ENCODE measurements around the gene LRRC27. TPM values are rescaled to one million over a fixed set of nuclear protein-coding genes. Genes with fewer than 3 reads are reported as not detected.

LRRC27 gene
- total and polyA plus RNA-seq, 2 donors (not counting 1 experiment from before 2014, with no cell fraction given): 23.6 to 25.6 TPM

GRCh38 chr10:132418527-132419416 is 86.8 kb downstream of the LRRC27 start:
- ChIA-PET POLR2A (interaction anchor here (0.8 to 1.3 kb wide), 3 partner anchors 21 to 33 kb away, joined by 3 to 5 read pairs (median 3); no protein-coding TSS in a partner anchor), CTCF (interaction anchor here (1.3 kb wide), 2 partner anchors 21 to 28 kb away, joined by 6 to 7 read pairs; partner anchors contain the start of gene PWWP2B)
- Mint-ChIP-seq H3K4me3 (peak overlapping the region; percentile 71), H3K4me1 (peaks cover 73% of the 10 kb centered on the region), H3K9me3 (ENCODE audit: insufficient read depth) (no peaks in the 10 kb centered on the region), H3K27ac (peak overlapping the region; percentile 93), H3K27me3 (no peaks in the 10 kb centered on the region)
- TF ChIP-seq CTCF (IDR thresholded peaks at IDR 0.05) (no peak), EZH2 (IDR thresholded peaks at IDR 0.05; ENCODE audit: borderline replicate concordance, insufficient read depth, low read depth, low read length, poor library complexity, severe bottlenecking) (no peak)
- Histone ChIP-seq H3K9me3 (ENCODE audit: control extremely low read depth in 1 of 3, control insufficient read depth in 2 of 3, insufficient read depth in 1 of 3, low read length in 2 of 3) (no peaks in the 10 kb centered on the region), H2AFZ (ENCODE audit: insufficient read depth, low read depth, low read length, poor library complexity, severe bottlenecking) (no peak overlapping the region), H3K79me2 (ENCODE audit: control insufficient read depth, insufficient read depth, low read length) (peaks cover 37% of the 10 kb centered on the region), H3K36me3 (replicated peaks in 1 of 2; ENCODE audit: control extremely low read depth in 1 of 2, control insufficient read depth in 1 of 2, extremely low read depth in 1 of 2, insufficient read depth in 2 of 2, low read length in 1 of 2) (peaks cover 0 to 11% of the 10 kb centered on the region in 2 experiments), H3K4me1 (ENCODE audit: control insufficient read depth in 2 of 2, insufficient read depth in 2 of 2, low read length in 2 of 2) (peaks cover 71 to 83% of the 10 kb centered on the region in 2 donors), H4K20me1 (ENCODE audit: control insufficient read depth, insufficient read depth, low read length, poor library complexity, severe bottlenecking) (no peaks in the 10 kb centered on the region), H3K27ac (ENCODE audit: low read length in 2 of 2) (peak overlapping the region; percentile 82 to 99), H3K9ac (ENCODE audit: low read length) (peak overlapping the region; percentile 18), H3K27me3 (replicated peaks in 1 of 4; ENCODE audit: control extremely low read depth in 1 of 4, control insufficient read depth in 3 of 4, insufficient read depth in 4 of 4, low read length in 3 of 4) (no peaks in the 10 kb centered on the region), H3K4me3 (ENCODE audit: control extremely low read depth in 1 of 5, extremely low read depth in 1 of 5, insufficient read depth in 1 of 5, low read depth in 2 of 5, low read length in 4 of 5) (no peak overlapping the region), H3K4me2 (replicated peaks; ENCODE audit: low read depth, low read length, poor library complexity, severe bottlenecking) (peak overlapping the region; percentile 63)
- intact Hi-C loops (cut with micrococcal nuclease): loop anchor here (1.0 kb wide), 1 partner anchor 10 kb away; no protein-coding TSS in a partner anchor
- ATAC-seq (ENCODE audit: low read depth) (peak; percentile 10), DNase-seq (peak; percentile 64)
- WGBS (ENCODE audit: insufficient coverage): 70% methylated on average over 15 of the region's 18 CpGs
